Measurements from ENCODE around the gene CDH23. TPM values are rescaled to one million over a fixed set of nuclear protein-coding genes. Genes with fewer than 3 reads are reported as not detected.

The CDH23 gene
- polyA plus RNA-seq, 2 of the 4 experiments (the other 2 are of a cell fraction), result 1.1 to 2.3 TPM

- no peak for TF ChIP-seq NFE2L2 (conservative IDR thresholded peaks at IDR 0.05; ENCODE audit: low read length)
- TF ChIP-seq ELK1 (IDR thresholded peaks at IDR 0.05; ENCODE audit: low read depth, low read length), result no peak
- TF ChIP-seq CHD2 (IDR thresholded peaks at IDR 0.05; ENCODE audit: low read length, partially characterized antibody), result no peak
Observed at GRCh38 chr10:71627230-71627939, 230.7 kb downstream of the CDH23 start (continued).

GRCh38 chr10:71627956-71628355 lies 231.2 kb downstream of the CDH23 start:
- DNase-seq (ENCODE audit: low read depth in 1 of 2, low spot score in 1 of 2) (no peak), FAIRE-seq (no peak), ATAC-seq (no peak)
- H3K4me2 ChIP-seq, result no peak overlapping the region
- 36% methylated on average over 6 of the region's 7 CpGs for WGBS (ENCODE audit: missing lambda C conversion rate)
- TF ChIP-seq ZFP36 (IDR thresholded peaks at IDR 0.05; ENCODE audit: borderline replicate concordance, partially characterized antibody), result no peak
- no peak for TF ChIP-seq POLR2AphosphoS2 (conservative IDR thresholded peaks at IDR 0.05; ENCODE audit: low read length)
- no peak for TF ChIP-seq CHD2 (IDR thresholded peaks at IDR 0.05; ENCODE audit: low read length, partially characterized antibody)
- no peak for TF ChIP-seq E2F6 (IDR thresholded peaks at IDR 0.05; ENCODE audit: borderline replicate concordance, low read depth)
- TF ChIP-seq RAD21 (conservative IDR thresholded peaks at IDR 0.05 in 1 of 2, IDR thresholded peaks at IDR 0.05 in 1 of 2), result no peak
- no peak for TF ChIP-seq KDM5A (IDR thresholded peaks at IDR 0.05)
- TF ChIP-seq FOSB (CRISPR knock-in tag; IDR thresholded peaks at IDR 0.05), result no peak
- TF ChIP-seq JUN (IDR thresholded peaks at IDR 0.05), result no peak
- TF ChIP-seq RFX5 (IDR thresholded peaks at IDR 0.05), result no peak
- TF ChIP-seq CTCF (IDR thresholded peaks at IDR 0.05), result no peak
- TF ChIP-seq ZC3H11A (IDR thresholded peaks at IDR 0.05), result no peak
- no peak for TF ChIP-seq ZSCAN20 (CRISPR knock-in tag; IDR thresholded peaks at IDR 0.05)
- no peak for TF ChIP-seq HMGXB4 (CRISPR knock-in tag; IDR thresholded peaks at IDR 0.05; ENCODE audit: borderline replicate concordance)
- TF ChIP-seq HDAC2 (IDR thresholded peaks at IDR 0.05), result no peak
- TF ChIP-seq MAZ (IDR thresholded peaks at IDR 0.05; ENCODE audit: borderline replicate concordance, low read depth, low read length), result no peak
- no peak for TF ChIP-seq BHLHE40 (IDR thresholded peaks at IDR 0.05; ENCODE audit: low read depth, low read length)
- TF ChIP-seq HES2 (IDR thresholded peaks at IDR 0.05), result no peak
- no peak for TF ChIP-seq SMC3 (IDR thresholded peaks at IDR 0.05)
- TF ChIP-seq HEYL (CRISPR knock-in tag; IDR thresholded peaks at IDR 0.05), result no peak
- TF ChIP-seq JUNB (IDR thresholded peaks at IDR 0.05), result no peak
- no peaks in the 10 kb centered on the region for H3K9me3 ChIP-seq
- no peak overlapping the region for H3K4me3 ChIP-seq
- no peaks in the 10 kb centered on the region for H3K4me1 ChIP-seq
- no peak overlapping the region for H3K27ac ChIP-seq
- CTCF ChIA-PET, result interaction anchor here (1.2 to 10.4 kb wide), 2 partner anchors 17 to 231 kb away, joined by 5 to 109 read pairs; partner anchors contain the start of gene CDH23
- POLR2A ChIA-PET, result no interaction called here

All from A549 (cell line).